ENCODE results near the gene TRIM2.

GRCh38 chr4:153211986-153212728, 7.9 kb downstream of the TRIM2 start:
- TF ChIP-seq CTCF (IDR thresholded peaks at IDR 0.05; ENCODE audit: low read length) = no peak
- no peak for TF ChIP-seq EZH2 (optimal IDR thresholded peaks at IDR 0.05; ENCODE audit: low read depth, low read length)
- TF ChIP-seq EZH2phosphoT487 (IDR thresholded peaks at IDR 0.05; ENCODE audit: low read length) = no peak
